Gastroesophageal sphincter (tissue), 4 donors: ENCODE results near the gene CBLIF. TPM values are rescaled to one million over a fixed set of nuclear protein-coding genes. Genes with fewer than 3 reads are reported as not detected.
"Not testable (repeated sequence)": the region's sequence is repeated elsewhere in the genome, so short reads cannot be mapped to it uniquely, and the experiment has no call there.

Experiments used
- ATAC-seq: fragments of 150-250 bp; one replicate; pipeline ENCODE4 v1.9.1; 2016; ENCODE audit warnings: mild to moderate bottlenecking, moderate library complexity
- H3K27ac ChIP-seq, 4 donors: fragments of 200-600 bp; sonication (generic) in 3 of 4; 1 replicate in 3 of 4; 2 replicates in 1 of 4; pipeline ENCODE4 v1.5.1; 2016 to 2019
- H3K27me3 ChIP-seq: fragments of 200-600 bp; sonication (generic); one replicate; pipeline ENCODE4 v1.5.1; 2019
- H3K36me3 ChIP-seq, 2 donors: fragments of 200-600 bp; sonication (generic); one replicate each; pipeline ENCODE4 v1.5.1; 2019; ENCODE audit warnings: control low read depth in 1 of 2
- H3K4me1 ChIP-seq, 3 donors: fragments of 200-600 bp; sonication (generic); 1 replicate in 2 of 3; 2 replicates in 1 of 3; pipeline ENCODE4 v1.5.1; 2016 to 2019; ENCODE audit warnings: control low read depth in 2 of 3
- H3K4me3 ChIP-seq, 2 donors: fragments of 200-600 bp; sonication (generic); one replicate each; pipeline ENCODE4 v1.5.1; 2019; ENCODE audit warnings: mild to moderate bottlenecking in 1 of 2, moderate library complexity in 1 of 2
- H3K9me3 ChIP-seq, 3 donors: fragments of 200-600 bp; sonication (generic); one replicate each; pipeline ENCODE4 v1.5.1; 2017 to 2019; ENCODE audit warnings: control low read depth in 2 of 3
- EP300 ChIP-seq: sonication (generic); formaldehyde crosslinking; IDR thresholded peaks from one replicate; pipeline ENCODE4 v1.6.1; 2017; ENCODE audit warnings: antibody characterized with exemption, mild to moderate bottlenecking
- POLR2A ChIP-seq, 2 donors: fragments of 450-650 bp; IDR thresholded peaks; one replicate each; pipeline ENCODE4 v1.6.1; 2017; ENCODE audit warnings: antibody characterized with exemption in 2 of 2, mild to moderate bottlenecking in 2 of 2, moderate library complexity in 1 of 2
- POLR2AphosphoS5 ChIP-seq: sonication (generic); formaldehyde crosslinking; IDR thresholded peaks from one replicate; pipeline ENCODE4 v1.6.1; 2017; ENCODE audit warnings: antibody characterized with exemption
- WGBS, 2 donors: methylation state at CpG; one replicate each; pipeline ENCODE4 v1.1.5; 2018; ENCODE audit warnings: low coverage in 1 of 2; 5-methylcytosine and 5-hydroxymethylcytosine counted together
- total RNA-seq, 4 donors: library from RNA; depleted of rRNA; stranded (reverse); fragments of >200 nt; gene quantifications; one replicate each; pipeline ENCODE4 v1.1.0, GENCODE V29; 2016
- TF ChIP-seq, protein P1 (sequence below), 4 experiments: fragments of 200-600 bp in 2 of 4; fragments of 450-650 bp in 2 of 4; sonication (generic) in 1 of 4; IDR thresholded peaks; one replicate each; pipeline ENCODE4 v1.5.1; 2017 to 2019; ENCODE audit warnings: antibody characterized with exemption in 4 of 4, mild to moderate bottlenecking in 2 of 4, moderate library complexity in 2 of 4

The CBLIF gene
- total RNA-seq, 4 donors from 2014 or later = not detected

DNA sequence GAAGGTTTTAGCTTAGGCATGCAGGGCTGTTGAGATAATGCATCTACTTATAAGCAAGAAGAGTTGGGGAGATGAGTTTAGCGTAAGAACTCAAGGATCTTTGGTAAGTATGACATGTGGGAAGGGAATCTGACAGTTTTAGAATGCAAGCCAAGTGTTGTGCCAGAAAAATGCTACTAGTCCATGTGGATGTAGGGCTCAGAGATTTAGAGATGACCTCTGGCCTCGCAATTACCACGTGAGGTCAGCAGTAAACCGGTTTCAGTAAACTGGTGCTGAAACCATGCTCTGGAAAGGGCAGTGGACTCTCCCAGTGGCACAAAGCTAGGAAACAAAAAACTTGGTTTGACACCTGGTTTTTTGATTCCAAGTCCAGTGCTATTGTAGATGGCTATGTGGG lies 53.7 kb downstream of the CBLIF start:
- Histone ChIP-seq H3K27me3 (no peaks in the 10 kb centered on the region), H3K4me3 (no peak overlapping the region), H3K36me3 (peaks cover 0 to 97% of the 10 kb centered on the region in 2 donors), H3K27ac (no peak overlapping the region), H3K9me3 (no peaks in the 10 kb centered on the region), H3K4me1 (peaks cover 0 to 7% (median 0%) of the 10 kb centered on the region in 3 donors)
- ATAC-seq = no peak
- 64 to 86% methylated on average over 2 to 4 of the region's 4 CpGs for WGBS, 2 donors
- TF ChIP-seq POLR2AphosphoS5 (no peak), EP300 (no peak), POLR2A (IDR thresholded peaks at IDR 0.05) (no peak)
- TF ChIP-seq, protein P1, sequence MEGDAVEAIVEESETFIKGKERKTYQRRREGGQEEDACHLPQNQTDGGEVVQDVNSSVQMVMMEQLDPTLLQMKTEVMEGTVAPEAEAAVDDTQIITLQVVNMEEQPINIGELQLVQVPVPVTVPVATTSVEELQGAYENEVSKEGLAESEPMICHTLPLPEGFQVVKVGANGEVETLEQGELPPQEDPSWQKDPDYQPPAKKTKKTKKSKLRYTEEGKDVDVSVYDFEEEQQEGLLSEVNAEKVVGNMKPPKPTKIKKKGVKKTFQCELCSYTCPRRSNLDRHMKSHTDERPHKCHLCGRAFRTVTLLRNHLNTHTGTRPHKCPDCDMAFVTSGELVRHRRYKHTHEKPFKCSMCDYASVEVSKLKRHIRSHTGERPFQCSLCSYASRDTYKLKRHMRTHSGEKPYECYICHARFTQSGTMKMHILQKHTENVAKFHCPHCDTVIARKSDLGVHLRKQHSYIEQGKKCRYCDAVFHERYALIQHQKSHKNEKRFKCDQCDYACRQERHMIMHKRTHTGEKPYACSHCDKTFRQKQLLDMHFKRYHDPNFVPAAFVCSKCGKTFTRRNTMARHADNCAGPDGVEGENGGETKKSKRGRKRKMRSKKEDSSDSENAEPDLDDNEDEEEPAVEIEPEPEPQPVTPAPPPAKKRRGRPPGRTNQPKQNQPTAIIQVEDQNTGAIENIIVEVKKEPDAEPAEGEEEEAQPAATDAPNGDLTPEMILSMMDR (IDR thresholded peaks at IDR 0.05) = no peak

DNA sequence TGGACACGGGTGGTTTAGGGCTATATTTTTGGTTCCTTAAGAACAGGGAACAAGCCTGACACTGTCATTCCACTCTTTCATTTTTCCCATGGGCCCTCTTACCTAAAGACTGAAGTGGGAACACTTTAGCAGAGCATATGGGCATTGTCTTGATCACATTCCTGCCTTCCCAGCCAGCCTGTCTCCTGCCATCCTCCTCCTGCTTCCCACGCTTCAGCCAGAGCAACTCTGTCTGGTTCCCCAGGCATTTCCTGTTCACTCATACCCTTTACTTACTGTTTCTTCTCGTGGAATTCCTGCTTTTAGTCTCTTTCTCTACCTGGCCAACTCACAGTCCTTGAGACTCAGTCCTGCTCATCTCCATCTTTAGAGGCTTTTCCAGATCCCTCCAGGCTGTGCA lies 57.5 kb downstream of the CBLIF start:
- H3K4me3 ChIP-seq = no peak overlapping the region
- no peaks in the 10 kb centered on the region for H3K27me3 ChIP-seq
- TF ChIP-seq POLR2A (IDR thresholded peaks at IDR 0.05) (no peak), EP300 (no peak), POLR2AphosphoS5 (no peak)
- TF ChIP-seq, protein P1 (IDR thresholded peaks at IDR 0.05) = no peak
- WGBS, 2 donors = 52% methylated on average over 3 of the region's 3 CpGs
- peaks cover 0 to 59% of the 10 kb centered on the region in 2 donors for H3K36me3 ChIP-seq
- H3K9me3 ChIP-seq = no peaks in the 10 kb centered on the region
- no peak overlapping the region for H3K27ac ChIP-seq
- no peak for ATAC-seq
- H3K4me1 ChIP-seq = peaks cover 0 to 7% (median 0%) of the 10 kb centered on the region in 3 donors

DNA sequence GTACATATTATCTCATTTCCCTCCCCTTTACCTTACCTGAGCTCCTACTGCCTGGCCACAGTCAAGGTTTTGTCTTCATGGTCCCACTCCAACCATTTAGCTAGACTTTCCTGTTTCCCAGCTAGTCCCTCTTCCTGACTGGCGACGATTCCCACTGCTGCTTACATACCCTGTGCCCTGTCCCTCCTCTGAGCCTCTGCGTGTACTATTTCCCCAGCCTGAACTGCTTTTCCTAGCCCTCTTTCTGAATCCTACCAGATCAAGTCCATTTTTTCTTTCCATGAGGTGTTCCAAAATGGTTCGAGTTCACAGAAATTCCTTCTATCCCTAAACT lies 58.1 kb downstream of the CBLIF start:
- H3K27me3 ChIP-seq = no peaks in the 10 kb centered on the region
- ATAC-seq = no peak
- 64 to 88% methylated on average over 2 to 4 of the region's 4 CpGs for WGBS, 2 donors
- no peaks in the 10 kb centered on the region for H3K9me3 ChIP-seq
- no peak for TF ChIP-seq POLR2AphosphoS5
- no peak for TF ChIP-seq EP300
- TF ChIP-seq POLR2A (IDR thresholded peaks at IDR 0.05) = no peak
- TF ChIP-seq, protein P1 (IDR thresholded peaks at IDR 0.05) = no peak
- H3K4me3 ChIP-seq = no peak overlapping the region
- H3K4me1 ChIP-seq = peaks cover 0 to 7% (median 0%) of the 10 kb centered on the region in 3 donors
- no peak overlapping the region for H3K27ac ChIP-seq
- peaks cover 0 to 53% of the 10 kb centered on the region in 2 donors for H3K36me3 ChIP-seq

DNA sequence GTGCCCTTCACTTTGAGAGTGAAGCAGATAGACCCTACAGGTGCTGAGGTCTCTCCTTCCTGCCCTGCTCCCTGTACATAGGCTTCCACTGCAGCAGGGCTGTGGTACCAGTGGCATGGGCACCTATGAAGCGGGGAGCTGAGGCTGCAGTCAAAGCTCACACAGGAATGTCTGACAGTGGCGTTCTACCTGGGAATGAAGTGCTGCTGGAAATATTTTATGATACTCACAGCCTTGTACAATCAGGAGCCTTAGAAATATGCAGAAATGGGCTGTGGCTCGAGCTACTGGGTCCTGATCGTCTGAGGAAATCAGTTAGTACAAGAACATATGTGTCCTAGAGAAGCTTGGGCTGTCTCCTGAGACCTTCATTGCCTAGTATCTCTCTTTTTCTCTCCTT lies 59.5 kb downstream of the CBLIF start:
- Histone ChIP-seq H3K27me3 (no peaks in the 10 kb centered on the region), H3K4me3 (no peak overlapping the region), H3K36me3 (peaks cover 0 to 39% of the 10 kb centered on the region in 2 donors), H3K4me1 (peaks cover 0 to 7% (median 0%) of the 10 kb centered on the region in 3 donors), H3K9me3 (no peaks in the 10 kb centered on the region), H3K27ac (no peak overlapping the region)
- TF ChIP-seq EP300 (no peak), POLR2A (IDR thresholded peaks at IDR 0.05) (no peak), POLR2AphosphoS5 (no peak)
- TF ChIP-seq, protein P1 (IDR thresholded peaks at IDR 0.05) = no peak
- no peak for ATAC-seq
- WGBS, 2 donors = 70 to 87% methylated on average over 2 of the region's 4 CpGs

DNA sequence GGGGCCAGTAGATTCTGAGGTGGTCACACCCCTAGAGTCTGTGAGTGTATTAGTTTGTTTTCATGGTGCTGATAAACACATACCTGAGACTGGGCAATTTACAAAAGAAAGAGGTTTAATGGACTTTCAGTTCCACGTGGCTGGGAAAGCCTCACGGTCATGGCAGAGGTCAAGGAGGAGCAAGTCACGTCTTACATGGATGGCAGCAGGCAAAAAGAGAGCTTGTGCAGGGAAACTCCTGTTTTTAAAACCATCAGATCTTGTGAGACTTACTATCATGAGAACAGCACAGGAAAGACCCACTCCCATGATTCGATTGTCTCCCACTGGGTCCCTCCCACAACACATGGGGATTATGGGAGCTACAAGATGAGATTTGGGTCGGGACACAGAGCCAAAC lies 60.9 kb downstream of the CBLIF start:
- not testable (repeated sequence) for H3K4me3 ChIP-seq, H3K27me3 ChIP-seq, H3K4me1 ChIP-seq, H3K27ac ChIP-seq, H3K9me3 ChIP-seq, ATAC-seq
- peaks cover 0 to 38% of the 10 kb centered on the region in 2 donors for H3K36me3 ChIP-seq
- WGBS, 2 donors = 81 to 86% methylated on average over 5 of the region's 5 CpGs
